Stimulated activated CD4-positive, alpha-beta T cell treated with anti-CD3 and anti-CD28 coated beads, Interleukin-15, amount 100 ng/mL, for 1 hour (primary cell): ENCODE measurements around the gene C12orf76.
"Not testable (repeated sequence)": the region's sequence is repeated elsewhere in the genome, so short reads cannot be mapped to it uniquely, and the experiment has no call there.

Experiments used
- DNase-seq, 2 donors: peaks; one replicate each; pipeline ENCODE4 v3.0.0-alpha.2; 2020; ENCODE audit warnings: low read depth in 1 of 2, low spot score in 1 of 2

The C12orf76 gene, protein sequence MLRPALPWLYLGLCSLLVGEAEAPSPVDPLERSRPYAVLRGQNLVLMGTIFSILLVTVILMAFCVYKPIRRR

GRCh38 chr12:110048242-110049027 is at the start of gene C12orf76:
Gene C12orf76, minus strand, starts transcription at chr12:110048522. Its CDS starts 27 bp downstream, at chr12:110048495.
- DNase-seq, result peak; percentile 73 to 78

DNA sequence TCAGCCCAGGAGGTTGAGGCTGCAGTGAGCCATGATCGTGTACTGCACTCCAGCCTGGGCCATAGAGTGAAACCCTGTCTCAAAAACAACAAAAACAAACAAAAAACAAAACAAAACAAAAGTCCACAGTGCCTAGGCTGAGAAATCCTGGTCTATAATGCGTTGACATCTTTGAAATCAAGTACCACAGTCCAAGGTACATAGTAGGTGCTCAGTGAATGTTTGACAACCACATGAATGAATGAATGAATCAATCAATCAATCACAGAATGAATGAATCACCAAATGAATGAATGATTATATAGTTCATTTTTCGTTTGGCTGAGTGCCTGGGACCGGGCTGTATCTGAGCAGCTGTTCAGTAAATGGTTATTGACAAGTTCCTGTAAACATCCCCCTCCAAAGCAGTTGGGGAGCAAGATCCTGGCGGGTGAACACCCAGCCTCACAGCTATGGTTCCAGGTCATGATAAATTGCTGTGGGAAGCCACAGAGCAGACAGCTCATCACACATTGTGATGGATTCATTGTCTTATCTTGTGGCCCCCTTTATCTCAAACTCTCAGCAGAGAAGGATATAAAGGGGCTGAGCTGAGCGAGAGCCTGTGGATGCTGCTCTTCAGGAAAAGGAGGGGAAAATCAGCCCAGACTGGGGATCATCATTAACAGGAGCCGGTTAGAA is 45.4 kb upstream of the C12orf76 start:
- no peak for DNase-seq

DNA sequence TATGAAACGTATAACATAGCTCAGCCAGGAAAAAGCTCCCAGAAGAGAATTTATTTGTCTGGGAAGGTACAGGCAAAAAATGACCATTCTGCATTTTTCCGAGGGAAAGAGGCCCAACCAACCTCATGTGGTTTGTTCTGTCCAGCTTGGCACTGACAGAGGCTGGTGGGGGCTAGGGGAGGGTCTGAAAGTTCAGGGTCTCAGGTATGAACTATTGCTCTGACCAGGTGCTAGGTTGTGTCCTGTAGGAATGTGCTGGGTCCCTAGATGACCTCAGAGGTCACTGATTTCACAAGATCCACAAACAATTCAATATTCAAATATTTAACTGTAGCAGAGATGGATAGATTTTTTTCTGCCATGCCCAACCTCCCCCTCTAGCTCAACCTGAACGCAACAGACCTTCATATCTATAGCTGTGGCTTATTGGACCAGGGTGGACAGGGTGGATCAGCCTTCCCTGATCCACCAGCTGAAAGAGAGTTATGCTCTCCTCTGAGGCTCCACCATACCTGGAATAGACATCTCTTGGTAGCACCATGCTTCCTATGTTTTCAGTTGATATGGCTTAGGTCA is 42.9 kb upstream of the C12orf76 start:
- DNase-seq, result no peak

DNA sequence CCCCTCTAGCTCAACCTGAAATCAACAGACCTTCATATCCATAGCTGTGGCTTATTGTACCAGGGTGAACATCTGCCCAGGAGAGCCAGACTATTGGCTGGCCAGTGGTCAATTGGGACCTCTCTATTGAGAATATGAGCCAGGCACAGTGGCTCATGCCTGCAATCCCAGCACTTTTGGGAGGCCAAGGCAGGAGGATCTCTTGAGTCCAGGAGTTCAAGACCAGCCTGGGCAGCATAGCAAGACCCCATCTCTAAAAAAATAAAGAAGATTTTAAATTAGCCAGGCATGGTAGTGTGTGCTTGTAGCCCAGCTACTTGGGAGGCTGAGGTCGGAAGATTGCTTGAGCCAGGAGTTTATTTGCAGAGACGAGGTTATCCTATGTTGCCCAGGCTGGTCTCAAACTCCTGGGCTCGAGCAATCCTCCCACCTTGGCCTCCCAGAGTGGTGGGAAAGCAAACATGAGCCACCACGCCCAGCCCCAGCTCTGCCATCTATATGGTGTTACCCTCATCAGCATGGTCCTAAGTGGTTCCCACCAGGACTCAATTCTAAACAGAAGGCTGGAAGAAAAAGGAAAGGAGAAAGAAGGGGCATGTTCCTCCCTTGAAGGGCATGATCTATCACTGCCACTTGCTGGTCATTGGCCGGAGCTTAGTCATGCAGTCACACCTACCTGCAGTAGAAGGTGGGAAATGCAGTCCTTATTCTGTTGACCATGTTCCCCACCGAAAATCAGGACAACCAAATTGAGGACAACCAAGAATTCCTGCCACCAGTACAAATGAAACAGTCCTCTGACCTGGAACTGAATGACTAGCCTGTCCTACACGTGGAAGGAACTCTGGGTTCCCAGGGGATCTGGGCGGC is 42.2 kb upstream of the C12orf76 start:
- DNase-seq, result no peak

- no peak for DNase-seq
Observed at GRCh38 chr12:110088936-110089335, 40.6 kb upstream of the C12orf76 start.

GRCh38 chr12:110088216-110088615 is 39.9 kb upstream of the C12orf76 start:
- DNase-seq, result not testable (repeated sequence)

DNA sequence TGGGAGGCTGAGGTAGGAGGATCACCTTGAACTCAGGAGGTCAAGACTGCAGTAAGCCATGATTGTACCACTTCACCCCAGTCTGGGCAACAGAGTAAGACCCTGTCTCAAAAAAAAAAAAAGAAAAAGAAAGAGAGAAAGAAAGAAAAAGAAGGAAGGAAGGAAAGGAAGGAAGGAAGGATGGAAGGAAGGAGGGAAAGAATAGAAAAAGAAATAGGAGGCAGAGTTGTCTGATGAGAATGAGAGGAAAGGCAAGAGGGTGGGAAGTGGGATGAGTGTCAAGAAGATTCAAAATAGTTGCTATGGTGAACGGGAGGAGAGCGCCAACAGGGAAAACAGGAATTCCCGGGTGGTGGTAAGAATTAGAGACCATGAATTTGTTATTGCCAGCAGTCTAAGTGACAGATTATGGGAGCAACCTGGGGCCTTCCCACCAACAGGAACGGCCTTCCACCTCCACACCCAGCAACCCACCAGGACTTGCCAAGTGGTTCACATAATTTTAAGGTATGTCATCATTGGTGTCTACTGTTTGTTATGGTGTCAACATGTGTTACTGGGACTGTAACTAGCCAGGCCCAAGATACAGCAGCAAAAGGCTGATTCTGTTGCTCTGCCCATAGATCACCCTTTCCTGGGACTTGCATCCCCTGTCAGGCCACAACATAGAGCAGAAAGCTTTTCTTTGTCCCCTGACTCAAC is 36.1 kb upstream of the C12orf76 start:
- DNase-seq, result no peak

GRCh38 chr12:110080410-110080809 is 32.1 kb upstream of the C12orf76 start:
- DNase-seq, result no peak

DNA sequence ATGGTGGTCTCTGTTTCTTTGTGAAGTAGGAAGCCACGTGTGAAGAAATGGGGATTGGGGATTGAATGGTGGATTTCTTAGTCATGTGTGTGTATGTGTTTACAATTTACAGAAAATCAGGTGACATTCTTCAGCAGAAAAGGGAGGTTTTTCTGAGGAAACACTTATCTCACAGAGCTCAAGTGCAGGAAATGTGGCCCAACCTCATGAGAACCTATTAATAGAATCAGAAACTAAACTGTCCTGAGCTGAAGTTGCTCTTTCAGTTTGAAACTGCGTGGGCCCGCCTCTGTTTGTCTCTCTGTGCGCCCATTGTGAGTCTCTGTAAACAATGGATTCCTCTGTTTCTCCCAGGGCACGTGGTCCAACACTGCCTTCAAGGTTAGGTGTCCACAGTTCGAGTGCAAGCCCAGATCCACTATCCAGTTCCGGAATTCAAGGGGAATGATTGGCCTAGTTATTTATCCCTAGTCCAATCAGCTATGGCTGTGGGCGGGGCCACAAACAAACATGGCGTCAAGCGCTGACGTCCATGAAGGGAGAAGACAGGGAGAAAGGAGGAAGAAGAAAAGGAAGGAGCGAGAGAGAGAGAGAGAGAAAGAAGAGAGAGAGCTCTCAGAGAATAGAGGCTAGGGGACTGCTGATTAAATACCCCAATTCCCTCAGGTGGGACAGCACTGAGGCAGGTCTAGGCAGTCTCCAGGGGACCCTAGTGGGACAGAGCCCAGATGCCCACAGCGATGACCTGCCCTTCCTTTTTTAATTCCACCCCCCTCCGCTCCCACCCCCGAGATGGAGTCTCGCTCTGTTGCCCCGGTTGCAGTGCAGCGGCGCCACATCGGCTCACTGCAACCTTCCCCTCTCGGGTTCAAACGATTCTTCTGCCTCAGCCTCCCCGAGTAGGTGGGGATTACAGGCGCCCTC is 31.4 kb upstream of the C12orf76 start:
- peak; percentile 40 to 42 for DNase-seq

DNA sequence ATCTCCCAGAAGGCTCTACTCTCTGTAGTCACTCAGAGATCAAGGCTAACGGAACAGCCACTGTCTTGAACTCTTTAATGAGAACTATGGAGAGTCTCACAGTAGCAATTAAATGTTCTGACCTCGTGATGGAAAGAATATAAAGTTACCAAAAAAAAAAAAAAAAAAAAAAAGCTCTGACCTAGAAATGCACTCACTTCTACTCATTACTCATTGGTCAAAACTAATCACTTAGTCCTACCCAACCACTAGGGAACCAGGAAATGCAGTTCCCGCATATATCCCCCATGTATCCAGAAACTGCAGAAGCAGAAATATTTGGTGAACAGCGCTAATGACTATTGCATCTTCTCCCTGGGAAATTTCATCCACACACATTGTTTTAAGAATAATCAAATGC is 29.5 kb upstream of the C12orf76 start:
- no peak for DNase-seq

DNA sequence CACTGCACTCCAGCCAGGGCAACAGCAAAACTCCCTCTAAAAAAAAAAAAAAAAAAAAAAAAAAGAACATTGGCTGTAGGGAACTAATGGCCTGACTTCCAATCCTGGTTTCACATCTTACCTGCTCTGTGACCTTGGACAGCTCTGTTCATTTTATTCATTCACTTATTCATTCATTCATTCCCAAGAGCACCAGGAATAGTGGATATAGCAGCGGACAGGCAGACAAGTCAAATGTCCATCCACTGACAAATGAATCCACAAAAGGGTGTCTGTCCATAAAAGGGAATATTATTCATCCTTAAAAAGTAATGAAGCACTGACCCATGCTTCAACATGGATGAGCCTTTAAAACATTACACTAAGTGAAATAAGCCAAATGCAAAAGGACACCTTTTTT is 27.6 kb upstream of the C12orf76 start:
- no peak for DNase-seq

GRCh38 chr12:110074089-110074488 is 25.8 kb upstream of the C12orf76 start:
- no peak for DNase-seq

DNA sequence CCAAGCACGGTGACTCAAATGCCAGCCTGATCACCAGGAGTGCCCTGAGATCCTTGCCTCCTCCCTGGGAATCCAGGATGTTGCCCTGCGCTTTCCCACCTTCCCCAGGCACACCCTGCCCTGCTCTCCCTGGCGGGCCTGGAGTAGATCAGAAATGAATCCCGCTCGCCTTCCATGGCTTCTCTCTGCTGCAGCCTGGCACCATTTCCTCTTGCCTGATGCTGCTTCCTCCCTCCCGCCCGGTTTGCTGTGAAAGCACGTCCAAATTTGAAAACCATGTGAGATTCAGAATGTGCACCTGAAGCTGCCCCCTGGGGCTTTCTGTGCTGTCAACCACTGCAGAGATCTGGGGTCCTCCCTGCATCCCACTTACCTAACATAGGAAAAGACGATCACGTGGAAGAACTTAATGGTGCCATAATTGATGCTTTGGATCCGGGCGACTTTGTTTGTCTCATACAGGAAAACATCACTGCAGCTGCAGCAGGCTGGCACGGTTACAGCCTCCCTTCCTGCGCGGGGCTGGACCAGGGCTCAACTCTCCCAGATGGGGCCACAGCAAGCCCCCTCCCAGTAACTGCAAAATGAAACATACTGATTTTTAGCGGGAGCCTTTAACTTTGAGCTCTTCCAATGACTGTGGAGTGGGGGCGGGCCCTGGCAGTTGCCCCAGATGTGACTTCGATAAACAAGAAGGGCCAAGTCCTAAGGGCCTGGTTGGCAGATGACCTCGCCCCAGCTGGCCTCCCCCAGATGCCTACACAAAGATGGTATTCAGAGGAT is 24.9 kb upstream of the C12orf76 start:
- no peak for DNase-seq

GRCh38 chr12:110072636-110073035 is 24.3 kb upstream of the C12orf76 start:
- DNase-seq, result not testable (repeated sequence)

GRCh38 chr12:110071967-110072366 is 23.6 kb upstream of the C12orf76 start:
- no peak for DNase-seq

GRCh38 chr12:110071504-110071903 is 23.2 kb upstream of the C12orf76 start:
- DNase-seq, result no peak

GRCh38 chr12:110068654-110069053 is 20.3 kb upstream of the C12orf76 start:
- DNase-seq, result no peak

GRCh38 chr12:110068115-110068514 is 19.8 kb upstream of the C12orf76 start:
- DNase-seq, result not testable (repeated sequence)

DNA sequence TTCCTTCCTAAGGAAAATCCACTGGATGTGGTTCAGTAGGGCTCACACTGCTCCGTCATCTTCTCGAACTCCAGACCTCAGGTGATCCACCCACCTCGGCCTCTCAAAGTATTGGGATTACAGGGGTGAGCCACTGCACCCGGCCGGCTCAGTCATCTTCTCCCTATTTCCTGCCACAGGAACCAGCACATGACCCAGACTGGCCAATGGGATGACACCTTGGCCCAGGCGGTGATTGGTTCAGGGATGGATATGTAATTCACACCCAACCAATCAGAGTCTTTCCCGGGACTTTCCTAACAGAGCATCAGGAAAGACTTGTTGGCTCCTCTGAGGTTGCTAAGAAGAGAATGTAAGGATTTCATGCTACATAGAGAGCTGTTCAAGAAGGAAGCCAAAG is 19.2 kb upstream of the C12orf76 start:
- DNase-seq, result no peak
